Measurements from ENCODE around the gene PGM1.
"Not testable (repeated sequence)": the region's sequence is repeated elsewhere in the genome, so short reads cannot be mapped to it uniquely, and the experiment has no call there.

PGM1 gene

GRCh38 chr1:63569640-63570316, 23.4 kb upstream of the PGM1 start:
- no peak overlapping the region for H3K27ac ChIP-seq (ENCODE audit: low read depth in 2 of 2, low read length in 2 of 2)
- no peaks in the 10 kb centered on the region for H3K27me3 ChIP-seq (ENCODE audit: control insufficient read depth in 2 of 2, insufficient read depth in 2 of 2, low read length in 2 of 2)
- H3K9me3 ChIP-seq (ENCODE audit: control insufficient read depth in 2 of 2, low read length in 2 of 2): no peaks in the 10 kb centered on the region
- no peak overlapping the region for H3K4me3 ChIP-seq (ENCODE audit: low read length in 2 of 2)
- H3K36me3 ChIP-seq (ENCODE audit: control insufficient read depth in 2 of 2, insufficient read depth in 2 of 2, low read length in 2 of 2): no peaks in the 10 kb centered on the region
- no peaks in the 10 kb centered on the region for H3K4me1 ChIP-seq (ENCODE audit: control insufficient read depth in 2 of 2, insufficient read depth in 2 of 2, low read length in 2 of 2)
- H3K9ac ChIP-seq (ENCODE audit: low read depth in 1 of 2, low read length in 2 of 2): no peak overlapping the region

- not testable (repeated sequence) for H3K9ac ChIP-seq (ENCODE audit: low read depth in 1 of 2, low read length in 2 of 2); H3K9me3 ChIP-seq (ENCODE audit: control insufficient read depth in 2 of 2, low read length in 2 of 2); H3K4me1 ChIP-seq (ENCODE audit: control insufficient read depth in 2 of 2, insufficient read depth in 2 of 2, low read length in 2 of 2); H3K4me3 ChIP-seq (ENCODE audit: low read length in 2 of 2); H3K36me3 ChIP-seq (ENCODE audit: control insufficient read depth in 2 of 2, insufficient read depth in 2 of 2, low read length in 2 of 2); H3K27me3 ChIP-seq (ENCODE audit: control insufficient read depth in 2 of 2, insufficient read depth in 2 of 2, low read length in 2 of 2); H3K27ac ChIP-seq (ENCODE audit: low read depth in 2 of 2, low read length in 2 of 2)
Observed at GRCh38 chr1:63572686-63573085, 20.5 kb upstream of the PGM1 start.

DNA sequence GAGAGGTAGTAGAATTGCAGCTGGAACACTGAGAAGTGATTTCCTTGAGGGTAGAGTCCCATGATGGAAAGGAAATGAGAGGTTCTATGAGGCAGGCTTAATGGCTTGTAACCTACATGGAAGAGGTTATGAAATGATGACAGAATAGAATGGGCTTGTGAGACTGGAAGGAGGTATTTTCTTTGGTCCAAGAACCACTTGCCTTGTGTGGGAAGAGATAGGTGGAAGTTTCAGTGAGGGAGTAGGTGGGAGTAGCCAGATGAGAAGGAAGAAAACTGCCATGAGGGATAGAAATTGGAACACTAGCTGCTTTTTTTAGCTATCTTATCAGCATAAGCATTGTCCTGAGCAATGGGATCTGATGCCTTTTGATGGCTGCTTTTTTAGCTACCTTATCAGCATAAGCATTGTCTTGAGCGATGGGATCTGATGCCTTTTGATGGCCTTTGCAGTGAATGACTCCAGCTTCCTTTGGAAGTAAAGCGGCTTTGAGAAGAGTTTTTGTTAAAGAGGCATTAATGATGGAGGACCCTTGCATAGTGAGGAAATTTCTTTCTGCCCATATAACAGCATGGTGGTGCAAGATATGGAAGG, 18.9 kb upstream of the PGM1 start:
- H3K27me3 ChIP-seq (ENCODE audit: control insufficient read depth in 2 of 2, insufficient read depth in 2 of 2, low read length in 2 of 2); H3K4me1 ChIP-seq (ENCODE audit: control insufficient read depth in 2 of 2, insufficient read depth in 2 of 2, low read length in 2 of 2); H3K27ac ChIP-seq (ENCODE audit: low read depth in 2 of 2, low read length in 2 of 2); H3K36me3 ChIP-seq (ENCODE audit: control insufficient read depth in 2 of 2, insufficient read depth in 2 of 2, low read length in 2 of 2); H3K9ac ChIP-seq (ENCODE audit: low read depth in 1 of 2, low read length in 2 of 2); H3K4me3 ChIP-seq (ENCODE audit: low read length in 2 of 2); H3K9me3 ChIP-seq (ENCODE audit: control insufficient read depth in 2 of 2, low read length in 2 of 2): not testable (repeated sequence)

GRCh38 chr1:63575340-63575826, 17.8 kb upstream of the PGM1 start:
- Histone ChIP-seq H3K9ac (ENCODE audit: low read depth in 1 of 2, low read length in 2 of 2) (no peak overlapping the region), H3K36me3 (ENCODE audit: control insufficient read depth in 2 of 2, insufficient read depth in 2 of 2, low read length in 2 of 2) (no peaks in the 10 kb centered on the region), H3K27me3 (ENCODE audit: control insufficient read depth in 2 of 2, insufficient read depth in 2 of 2, low read length in 2 of 2) (no peaks in the 10 kb centered on the region), H3K4me1 (ENCODE audit: control insufficient read depth in 2 of 2, insufficient read depth in 2 of 2, low read length in 2 of 2) (no peaks in the 10 kb centered on the region), H3K9me3 (ENCODE audit: control insufficient read depth in 2 of 2, low read length in 2 of 2) (no peaks in the 10 kb centered on the region), H3K27ac (ENCODE audit: low read depth in 2 of 2, low read length in 2 of 2) (no peak overlapping the region), H3K4me3 (ENCODE audit: low read length in 2 of 2) (no peak overlapping the region)

DNA sequence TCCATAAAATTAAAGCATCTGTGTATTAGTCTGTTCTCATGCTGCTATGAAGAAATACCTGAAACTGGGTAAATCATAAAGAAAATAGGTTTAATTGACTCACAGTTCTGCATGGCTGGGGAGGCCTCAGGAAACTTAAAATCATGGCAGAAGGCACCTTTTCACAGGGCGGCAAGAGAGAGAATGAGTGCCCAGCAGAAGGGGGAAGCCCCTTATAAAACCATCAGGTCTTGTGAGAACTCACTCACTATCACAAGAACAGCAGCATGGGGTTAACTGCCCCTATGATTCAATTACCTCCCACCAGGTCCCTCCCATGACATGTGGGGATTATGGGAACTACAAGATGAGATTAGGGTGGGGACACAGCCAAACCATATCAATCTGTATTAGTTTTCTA, 6.9 kb upstream of the PGM1 start:
- not testable (repeated sequence) for H3K27ac ChIP-seq (ENCODE audit: low read depth in 2 of 2, low read length in 2 of 2); H3K9me3 ChIP-seq (ENCODE audit: control insufficient read depth in 2 of 2, low read length in 2 of 2); H3K36me3 ChIP-seq (ENCODE audit: control insufficient read depth in 2 of 2, insufficient read depth in 2 of 2, low read length in 2 of 2); H3K4me3 ChIP-seq (ENCODE audit: low read length in 2 of 2); H3K9ac ChIP-seq (ENCODE audit: low read depth in 1 of 2, low read length in 2 of 2); H3K27me3 ChIP-seq (ENCODE audit: control insufficient read depth in 2 of 2, insufficient read depth in 2 of 2, low read length in 2 of 2); H3K4me1 ChIP-seq (ENCODE audit: control insufficient read depth in 2 of 2, insufficient read depth in 2 of 2, low read length in 2 of 2)

DNA sequence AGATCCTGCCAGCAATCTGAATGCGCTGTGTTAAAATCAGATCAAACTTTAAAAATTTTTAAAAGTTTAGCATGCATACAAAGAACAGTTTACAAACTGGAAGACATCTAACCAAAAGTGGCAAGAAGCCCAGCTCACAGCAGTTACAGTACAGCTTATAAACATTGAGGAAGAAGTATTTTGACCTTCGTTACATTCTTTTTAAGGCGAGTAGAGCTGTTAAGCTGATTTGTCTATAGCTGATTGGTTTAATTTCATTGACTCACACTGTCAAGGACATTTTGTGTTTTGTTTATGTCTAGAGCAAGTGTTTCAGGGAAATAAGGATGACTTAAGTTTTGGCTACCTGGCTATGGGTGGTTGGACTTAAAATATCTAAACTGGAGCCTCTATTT, 3.0 kb upstream of the PGM1 start:
- Histone ChIP-seq H3K4me1 (ENCODE audit: control insufficient read depth in 2 of 2, insufficient read depth in 2 of 2, low read length in 2 of 2) (peaks cover 9 to 12% of the 10 kb centered on the region in 2 donors), H3K4me3 (ENCODE audit: low read length in 2 of 2) (peak overlapping the region in 1 of 2 donors; percentile 41), H3K27me3 (ENCODE audit: control insufficient read depth in 2 of 2, insufficient read depth in 2 of 2, low read length in 2 of 2) (no peaks in the 10 kb centered on the region), H3K9ac (ENCODE audit: low read depth in 1 of 2, low read length in 2 of 2) (no peak overlapping the region), H3K9me3 (ENCODE audit: control insufficient read depth in 2 of 2, low read length in 2 of 2) (no peaks in the 10 kb centered on the region), H3K27ac (ENCODE audit: low read depth in 2 of 2, low read length in 2 of 2) (peak overlapping the region in 1 of 2 donors; percentile 64), H3K36me3 (ENCODE audit: control insufficient read depth in 2 of 2, insufficient read depth in 2 of 2, low read length in 2 of 2) (no peaks in the 10 kb centered on the region)

DNA sequence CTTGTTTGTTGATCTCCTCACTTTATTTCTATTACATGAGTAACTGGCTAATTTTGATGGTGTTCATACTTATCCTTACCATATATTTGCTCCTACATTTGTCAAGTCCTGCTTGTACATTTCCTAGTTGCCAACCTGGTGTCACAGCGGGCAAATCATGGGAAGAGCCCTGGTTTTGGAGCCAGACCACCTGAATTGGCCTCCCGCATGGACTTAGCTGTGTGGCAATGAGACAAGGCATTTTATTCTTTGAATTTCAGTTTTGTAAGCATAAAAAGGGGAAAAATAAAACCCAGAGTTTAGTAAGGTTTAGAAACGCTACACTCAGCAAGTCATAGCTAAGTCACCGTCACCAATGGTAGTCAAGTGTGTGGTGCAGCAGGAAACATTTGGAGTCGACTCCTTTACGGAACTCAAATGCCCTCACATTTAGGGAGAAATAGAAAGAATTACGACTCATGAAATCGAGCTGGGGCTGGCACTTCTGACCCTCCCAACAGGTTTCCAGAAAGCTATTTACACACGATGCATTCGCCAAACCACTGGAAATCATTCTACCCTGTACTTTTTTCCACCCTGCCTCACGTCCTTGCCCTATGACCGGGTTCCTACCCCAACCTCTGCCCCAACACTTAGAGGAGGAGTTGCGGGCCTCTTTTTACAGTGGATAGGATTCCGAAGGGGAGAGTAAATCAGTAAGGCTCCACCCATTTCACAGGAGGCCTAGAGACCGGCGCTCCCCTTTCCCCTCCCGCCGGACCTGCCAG, 492 bp upstream of the PGM1 start:
- H3K4me3 ChIP-seq (ENCODE audit: low read length in 2 of 2): peak overlapping the region; percentile 89 to 98
- H3K9me3 ChIP-seq (ENCODE audit: control insufficient read depth in 2 of 2, low read length in 2 of 2): no peaks in the 10 kb centered on the region
- no peaks in the 10 kb centered on the region for H3K27me3 ChIP-seq (ENCODE audit: control insufficient read depth in 2 of 2, insufficient read depth in 2 of 2, low read length in 2 of 2)
- no peaks in the 10 kb centered on the region for H3K36me3 ChIP-seq (ENCODE audit: control insufficient read depth in 2 of 2, insufficient read depth in 2 of 2, low read length in 2 of 2)
- H3K9ac ChIP-seq (ENCODE audit: low read depth in 1 of 2, low read length in 2 of 2): peak overlapping the region; percentile 96 to 97
- peaks cover 9 to 12% of the 10 kb centered on the region in 2 donors for H3K4me1 ChIP-seq (ENCODE audit: control insufficient read depth in 2 of 2, insufficient read depth in 2 of 2, low read length in 2 of 2)
- H3K27ac ChIP-seq (ENCODE audit: low read depth in 2 of 2, low read length in 2 of 2): peak overlapping the region; percentile 97

DNA sequence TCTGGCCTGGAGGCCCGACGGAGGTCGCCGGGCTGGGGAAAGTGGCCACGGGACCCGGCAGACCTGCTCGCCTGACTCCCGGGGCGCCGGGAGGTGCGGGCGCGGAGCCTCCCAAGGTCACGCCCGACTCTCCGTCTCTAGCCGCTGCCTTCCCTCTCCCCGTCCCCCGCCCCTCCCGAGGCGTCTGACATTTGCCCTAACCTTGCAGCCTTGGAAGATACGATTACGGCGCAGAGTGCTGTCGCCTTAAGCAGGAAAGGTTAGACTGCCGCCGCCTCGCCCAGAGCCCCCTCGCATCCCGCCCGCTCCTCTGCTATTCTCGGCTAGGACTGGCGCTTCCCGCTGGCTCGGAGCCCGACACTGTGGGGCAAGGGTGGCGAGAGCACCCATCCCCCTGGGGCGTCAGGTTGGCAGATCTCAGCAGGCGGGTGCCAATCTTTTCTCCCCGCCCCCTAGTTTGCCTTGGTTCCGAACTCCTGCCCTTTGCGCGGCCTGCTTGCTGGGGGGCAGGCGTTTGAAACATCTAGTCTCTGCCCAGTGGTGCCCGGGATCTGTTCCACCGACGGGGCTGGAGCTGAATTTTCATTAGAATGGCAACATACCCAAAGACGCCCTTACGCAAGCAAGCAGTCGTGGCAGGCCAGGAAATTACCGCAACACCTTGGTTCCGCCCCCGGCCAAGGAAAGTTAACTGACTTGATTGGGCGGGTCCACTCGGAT, 835 bp downstream of the PGM1 start:
- H3K9ac ChIP-seq (ENCODE audit: low read depth in 1 of 2, low read length in 2 of 2): peak overlapping the region; percentile 96 to 97
- H3K4me1 ChIP-seq (ENCODE audit: control insufficient read depth in 2 of 2, insufficient read depth in 2 of 2, low read length in 2 of 2): peaks cover 9 to 12% of the 10 kb centered on the region in 2 donors
- H3K36me3 ChIP-seq (ENCODE audit: control insufficient read depth in 2 of 2, insufficient read depth in 2 of 2, low read length in 2 of 2): no peaks in the 10 kb centered on the region
- H3K9me3 ChIP-seq (ENCODE audit: control insufficient read depth in 2 of 2, low read length in 2 of 2): no peaks in the 10 kb centered on the region
- H3K4me3 ChIP-seq (ENCODE audit: low read length in 2 of 2): peak overlapping the region; percentile 89 to 98
- no peaks in the 10 kb centered on the region for H3K27me3 ChIP-seq (ENCODE audit: control insufficient read depth in 2 of 2, insufficient read depth in 2 of 2, low read length in 2 of 2)
- H3K27ac ChIP-seq (ENCODE audit: low read depth in 2 of 2, low read length in 2 of 2): peak overlapping the region; percentile 97

GRCh38 chr1:63595435-63595834, 2.2 kb downstream of the PGM1 start:
- H3K4me3 ChIP-seq (ENCODE audit: low read length in 2 of 2): no peak overlapping the region
- H3K36me3 ChIP-seq (ENCODE audit: control insufficient read depth in 2 of 2, insufficient read depth in 2 of 2, low read length in 2 of 2): no peaks in the 10 kb centered on the region
- H3K27ac ChIP-seq (ENCODE audit: low read depth in 2 of 2, low read length in 2 of 2): no peak overlapping the region
- H3K27me3 ChIP-seq (ENCODE audit: control insufficient read depth in 2 of 2, insufficient read depth in 2 of 2, low read length in 2 of 2): no peaks in the 10 kb centered on the region
- no peak overlapping the region for H3K9ac ChIP-seq (ENCODE audit: low read depth in 1 of 2, low read length in 2 of 2)
- no peaks in the 10 kb centered on the region for H3K9me3 ChIP-seq (ENCODE audit: control insufficient read depth in 2 of 2, low read length in 2 of 2)
- H3K4me1 ChIP-seq (ENCODE audit: control insufficient read depth in 2 of 2, insufficient read depth in 2 of 2, low read length in 2 of 2): peaks cover 9 to 10% of the 10 kb centered on the region in 2 donors

GRCh38 chr1:63599799-63600198, 6.6 kb downstream of the PGM1 start:
- no peaks in the 10 kb centered on the region for H3K36me3 ChIP-seq (ENCODE audit: control insufficient read depth in 2 of 2, insufficient read depth in 2 of 2, low read length in 2 of 2)
- H3K4me3 ChIP-seq (ENCODE audit: low read length in 2 of 2): no peak overlapping the region
- H3K4me1 ChIP-seq (ENCODE audit: control insufficient read depth in 2 of 2, insufficient read depth in 2 of 2, low read length in 2 of 2): no peaks in the 10 kb centered on the region
- no peak overlapping the region for H3K9ac ChIP-seq (ENCODE audit: low read depth in 1 of 2, low read length in 2 of 2)
- H3K27me3 ChIP-seq (ENCODE audit: control insufficient read depth in 2 of 2, insufficient read depth in 2 of 2, low read length in 2 of 2): no peaks in the 10 kb centered on the region
- no peaks in the 10 kb centered on the region for H3K9me3 ChIP-seq (ENCODE audit: control insufficient read depth in 2 of 2, low read length in 2 of 2)
- H3K27ac ChIP-seq (ENCODE audit: low read depth in 2 of 2, low read length in 2 of 2): no peak overlapping the region

All from mucosa of rectum (tissue), 2 donors.